Subcutaneous abdominal adipose tissue (tissue), 5 donors: Measurements from ENCODE around the gene MYBPHL.

Source experiments
- H3K27ac ChIP-seq: one replicate; pipeline ENCODE4 v1.7.0; 2013; ENCODE audit warnings: low read depth, mild to moderate bottlenecking, inconsistent platforms, low read length, moderate library complexity
- H3K27me3 ChIP-seq, 5 donors: one replicate each; pipeline ENCODE4 v1.7.0; 2013; ENCODE audit warnings: low read length in 5 of 5, inconsistent platforms in 1 of 5; ENCODE audit not compliant: control insufficient read depth in 5 of 5, insufficient read depth in 4 of 5
- H3K36me3 ChIP-seq, 5 donors: one replicate each; pipeline ENCODE4 v1.7.0; 2013; ENCODE audit warnings: low read length in 5 of 5; ENCODE audit not compliant: control insufficient read depth in 5 of 5, insufficient read depth in 5 of 5
- H3K4me1 ChIP-seq, 5 donors: one replicate each; pipeline ENCODE4 v1.7.0; 2013; ENCODE audit warnings: low read length in 5 of 5, mild to moderate bottlenecking in 3 of 5, moderate library complexity in 1 of 5; ENCODE audit not compliant: control insufficient read depth in 5 of 5, insufficient read depth in 5 of 5
- H3K4me3 ChIP-seq, 5 donors: one replicate each; pipeline ENCODE4 v1.7.0; 2013; ENCODE audit warnings: low read length in 5 of 5, low read depth in 1 of 5
- H3K9ac ChIP-seq, 5 donors: one replicate each; pipeline ENCODE4 v1.7.0; 2013; ENCODE audit warnings: low read length in 5 of 5, mild to moderate bottlenecking in 4 of 5, moderate library complexity in 3 of 5
- H3K9me3 ChIP-seq, 5 donors: one replicate each; pipeline ENCODE4 v1.7.0; 2013; ENCODE audit warnings: low read length in 5 of 5; ENCODE audit not compliant: control insufficient read depth in 5 of 5
- donor health status: healthy.
- donor health status: healthy.
- donor health status: healthy.
- donor health status: healthy.
- donor health status: healthy.

MYBPHL gene

GRCh38 chr1:109306832-109307273, at the start of gene MYBPHL:
TSS of gene MYBPHL (minus strand) at chr1:109307011. CDS start at chr1:109306991, 20 bp downstream.
- H3K27ac ChIP-seq: no peak within 1 kb of the TSS

GRCh38 chr1:109356505-109356904, 49.7 kb upstream of the MYBPHL start:
- no peak overlapping the region for H3K27ac ChIP-seq
- H3K9me3 ChIP-seq: no peaks in the 10 kb centered on the region
- H3K27me3 ChIP-seq: no peaks in the 10 kb centered on the region
- H3K9ac ChIP-seq: no peak overlapping the region
- H3K36me3 ChIP-seq: peaks cover 6 to 29% (median 21%) of the 10 kb centered on the region in 5 donors
- H3K4me1 ChIP-seq: peaks cover 0 to 17% (median 3%) of the 10 kb centered on the region in 5 donors
- no peak overlapping the region for H3K4me3 ChIP-seq

More at GRCh38 chr1:109306832-109307273, at the start of gene MYBPHL:
- no peaks in the 10 kb centered on the region for H3K9me3 ChIP-seq
- H3K36me3 ChIP-seq: peaks cover 7 to 25% (median 20%) of the 10 kb centered on the region in 5 donors
- no peaks in the 10 kb centered on the region for H3K27me3 ChIP-seq
- H3K9ac ChIP-seq: no peak within 1 kb of the TSS
- peaks cover 0 to 16% (median 7%) of the 10 kb centered on the region in 5 donors for H3K4me1 ChIP-seq
- H3K4me3 ChIP-seq: no peak within 1 kb of the TSS

GRCh38 chr1:109354929-109355328, 48.1 kb upstream of the MYBPHL start:
- Histone ChIP-seq H3K36me3 (peaks cover 15 to 41% (median 35%) of the 10 kb centered on the region in 5 donors), H3K27ac (no peak overlapping the region), H3K4me1 (peaks cover 0 to 8% (median 0%) of the 10 kb centered on the region in 5 donors), H3K4me3 (no peak overlapping the region), H3K27me3 (no peaks in the 10 kb centered on the region), H3K9me3 (no peaks in the 10 kb centered on the region), H3K9ac (no peak overlapping the region)

- H3K9me3 ChIP-seq: no peaks in the 10 kb centered on the region
- peaks cover 0 to 11% (median 0%) of the 10 kb centered on the region in 5 donors for H3K4me1 ChIP-seq
- peaks cover 23 to 58% (median 54%) of the 10 kb centered on the region in 5 donors for H3K36me3 ChIP-seq
- H3K9ac ChIP-seq: no peak overlapping the region
- H3K4me3 ChIP-seq: no peak overlapping the region
- H3K27ac ChIP-seq: no peak overlapping the region
- no peaks in the 10 kb centered on the region for H3K27me3 ChIP-seq
Observed at GRCh38 chr1:109351457-109351856, 44.6 kb upstream of the MYBPHL start.

- H3K27me3 ChIP-seq: no peaks in the 10 kb centered on the region
- no peak overlapping the region for H3K27ac ChIP-seq
- H3K9me3 ChIP-seq: no peaks in the 10 kb centered on the region
- H3K9ac ChIP-seq: no peak overlapping the region
- H3K4me1 ChIP-seq: peaks cover 0 to 11% (median 0%) of the 10 kb centered on the region in 5 donors
- H3K36me3 ChIP-seq: peaks cover 23 to 61% (median 58%) of the 10 kb centered on the region in 5 donors
- no peak overlapping the region for H3K4me3 ChIP-seq
Observed at GRCh38 chr1:109350655-109351054, 43.8 kb upstream of the MYBPHL start.

GRCh38 chr1:109350182-109350581, 43.4 kb upstream of the MYBPHL start:
- no peak overlapping the region for H3K4me3 ChIP-seq
- H3K27ac ChIP-seq: no peak overlapping the region
- H3K36me3 ChIP-seq: peaks cover 25 to 66% (median 58%) of the 10 kb centered on the region in 5 donors

GRCh38 chr1:109347511-109347910, 40.7 kb upstream of the MYBPHL start:
- Histone ChIP-seq H3K9me3 (no peaks in the 10 kb centered on the region), H3K27ac (no peak overlapping the region), H3K36me3 (peaks cover 34 to 79% (median 64%) of the 10 kb centered on the region in 5 donors), H3K27me3 (no peaks in the 10 kb centered on the region), H3K9ac (no peak overlapping the region), H3K4me3 (no peak overlapping the region), H3K4me1 (peaks cover 0 to 6% (median 0%) of the 10 kb centered on the region in 5 donors)

More at GRCh38 chr1:109350182-109350581, 43.4 kb upstream of the MYBPHL start:
- H3K27me3 ChIP-seq: no peaks in the 10 kb centered on the region
- peaks cover 0 to 11% (median 0%) of the 10 kb centered on the region in 5 donors for H3K4me1 ChIP-seq
- no peak overlapping the region for H3K9ac ChIP-seq
- H3K9me3 ChIP-seq: no peaks in the 10 kb centered on the region

GRCh38 chr1:109341944-109342930, 35.4 kb upstream of the MYBPHL start:
- Histone ChIP-seq H3K36me3 (peaks cover 36 to 84% (median 69%) of the 10 kb centered on the region in 5 donors), H3K4me3 (no peak overlapping the region), H3K4me1 (peaks cover 0 to 6% (median 0%) of the 10 kb centered on the region in 5 donors), H3K27ac (no peak overlapping the region), H3K9me3 (no peaks in the 10 kb centered on the region), H3K9ac (no peak overlapping the region), H3K27me3 (no peaks in the 10 kb centered on the region)

- H3K27ac ChIP-seq: no peak overlapping the region
- no peaks in the 10 kb centered on the region for H3K27me3 ChIP-seq
- H3K36me3 ChIP-seq: peaks cover 46 to 83% (median 76%) of the 10 kb centered on the region in 5 donors
- peaks cover 0 to 6% (median 0%) of the 10 kb centered on the region in 5 donors for H3K4me1 ChIP-seq
- H3K9me3 ChIP-seq: no peaks in the 10 kb centered on the region
- H3K9ac ChIP-seq: no peak overlapping the region
- no peak overlapping the region for H3K4me3 ChIP-seq
Observed at GRCh38 chr1:109338608-109339007, 31.8 kb upstream of the MYBPHL start.

- H3K9me3 ChIP-seq: no peaks in the 10 kb centered on the region
- no peak overlapping the region for H3K27ac ChIP-seq
- H3K27me3 ChIP-seq: no peaks in the 10 kb centered on the region
- no peak overlapping the region for H3K4me3 ChIP-seq
- H3K36me3 ChIP-seq: peaks cover 49 to 81% (median 77%) of the 10 kb centered on the region in 5 donors
- H3K9ac ChIP-seq: no peak overlapping the region
- peaks cover 0 to 4% (median 0%) of the 10 kb centered on the region in 5 donors for H3K4me1 ChIP-seq
Observed at GRCh38 chr1:109338091-109338490, 31.3 kb upstream of the MYBPHL start.
